HG03439 (cell line): Measurements from ENCODE around the gene MED22.
"Not testable (repeated sequence)": the region's sequence is repeated elsewhere in the genome, so short reads cannot be mapped to it uniquely, and the experiment has no call there.

Source experiments
- ATAC-seq: cut with Tn5 transposase; IDR thresholded peaks from one replicate; pipeline ENCODE4 v1.9.1; 2021; ENCODE audit warnings: mild to moderate bottlenecking, moderate library complexity; ENCODE audit not compliant: unreplicated experiment

The MED22 gene

DNA sequence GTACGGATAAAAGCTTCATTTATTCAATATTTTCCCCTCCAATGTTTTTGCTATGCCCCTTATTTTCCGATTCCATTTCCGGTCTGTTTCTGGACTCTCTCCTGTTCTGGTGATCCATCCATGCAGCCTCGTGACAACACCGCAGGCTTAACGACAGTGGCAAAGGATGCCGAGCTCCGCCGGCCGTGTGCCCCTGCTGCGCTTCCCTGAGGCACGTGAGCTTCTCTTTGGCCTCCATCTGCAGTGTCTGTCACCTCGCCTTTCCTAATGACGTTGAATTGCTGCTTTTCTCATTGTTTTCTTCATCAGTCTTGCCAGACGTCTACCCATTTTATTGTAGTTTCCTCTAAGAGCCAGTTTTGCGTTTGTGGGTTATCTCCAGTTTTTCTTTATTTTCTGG is 40.6 kb downstream of the MED22 start:
- no peak for ATAC-seq

DNA sequence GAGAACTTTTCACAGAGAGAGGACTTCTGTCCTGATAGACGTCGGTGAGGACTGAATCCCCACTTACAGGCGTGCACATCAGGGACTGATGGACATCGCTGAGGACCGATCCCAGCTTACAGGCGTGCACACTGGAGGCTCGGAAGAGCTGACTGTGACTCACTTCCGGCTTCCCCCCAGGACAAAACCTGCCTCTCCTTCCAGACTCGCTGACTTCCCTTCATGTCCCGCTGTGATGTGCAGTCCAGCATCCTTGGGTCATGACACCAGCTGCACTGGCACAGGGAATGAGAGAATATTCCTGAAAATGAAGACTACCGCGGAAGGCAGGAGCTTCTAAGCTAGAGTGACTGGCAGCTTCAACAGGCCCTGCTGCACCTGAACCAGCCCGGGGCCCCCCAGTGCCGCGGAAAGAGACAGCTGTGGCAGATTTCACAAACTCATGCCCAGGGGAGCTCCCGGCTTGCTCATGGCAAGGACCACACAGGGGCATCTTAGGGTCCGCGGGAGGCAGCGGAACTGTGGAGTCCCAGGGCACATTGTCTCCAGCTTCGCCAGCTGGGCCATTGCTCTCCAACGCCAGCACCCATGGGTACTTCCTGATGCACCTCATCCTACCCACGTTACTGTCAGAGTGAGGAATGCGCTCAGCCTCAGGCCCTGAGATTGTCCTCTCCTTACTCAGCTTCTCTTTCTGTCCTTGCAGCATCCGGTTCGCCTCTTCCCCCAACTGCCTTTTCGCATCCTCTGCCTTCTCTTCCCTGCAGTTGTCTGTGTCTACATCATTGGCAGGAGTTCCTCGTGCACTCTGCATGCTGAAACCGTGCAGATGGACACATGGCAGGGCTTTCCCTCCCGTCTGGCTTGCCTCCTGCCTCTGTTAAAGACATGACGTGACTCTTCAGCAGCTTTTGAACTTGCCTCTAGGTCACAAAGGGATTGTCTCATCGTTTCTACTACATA is 41.4 kb downstream of the MED22 start:
- no peak for ATAC-seq

DNA sequence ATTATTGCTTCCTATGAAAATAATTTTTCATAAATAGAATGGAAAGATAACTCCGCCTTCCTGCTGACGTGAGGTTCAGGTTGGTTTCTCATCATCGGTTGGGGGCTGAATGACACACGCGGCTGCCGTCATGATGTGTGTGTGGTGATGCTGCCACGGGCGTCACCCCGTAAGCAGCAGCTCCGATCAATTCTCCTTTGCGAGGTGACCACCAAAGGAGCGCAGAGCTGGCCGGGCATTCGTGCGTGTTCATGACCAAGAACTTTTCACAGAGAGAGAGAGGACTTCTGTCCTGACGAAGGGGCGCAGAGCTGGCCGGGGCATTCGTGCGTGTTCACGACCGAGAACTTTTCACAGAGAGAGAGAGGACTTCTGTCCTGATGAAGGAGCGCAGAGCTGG is 42.2 kb downstream of the MED22 start:
- no peak for ATAC-seq

DNA sequence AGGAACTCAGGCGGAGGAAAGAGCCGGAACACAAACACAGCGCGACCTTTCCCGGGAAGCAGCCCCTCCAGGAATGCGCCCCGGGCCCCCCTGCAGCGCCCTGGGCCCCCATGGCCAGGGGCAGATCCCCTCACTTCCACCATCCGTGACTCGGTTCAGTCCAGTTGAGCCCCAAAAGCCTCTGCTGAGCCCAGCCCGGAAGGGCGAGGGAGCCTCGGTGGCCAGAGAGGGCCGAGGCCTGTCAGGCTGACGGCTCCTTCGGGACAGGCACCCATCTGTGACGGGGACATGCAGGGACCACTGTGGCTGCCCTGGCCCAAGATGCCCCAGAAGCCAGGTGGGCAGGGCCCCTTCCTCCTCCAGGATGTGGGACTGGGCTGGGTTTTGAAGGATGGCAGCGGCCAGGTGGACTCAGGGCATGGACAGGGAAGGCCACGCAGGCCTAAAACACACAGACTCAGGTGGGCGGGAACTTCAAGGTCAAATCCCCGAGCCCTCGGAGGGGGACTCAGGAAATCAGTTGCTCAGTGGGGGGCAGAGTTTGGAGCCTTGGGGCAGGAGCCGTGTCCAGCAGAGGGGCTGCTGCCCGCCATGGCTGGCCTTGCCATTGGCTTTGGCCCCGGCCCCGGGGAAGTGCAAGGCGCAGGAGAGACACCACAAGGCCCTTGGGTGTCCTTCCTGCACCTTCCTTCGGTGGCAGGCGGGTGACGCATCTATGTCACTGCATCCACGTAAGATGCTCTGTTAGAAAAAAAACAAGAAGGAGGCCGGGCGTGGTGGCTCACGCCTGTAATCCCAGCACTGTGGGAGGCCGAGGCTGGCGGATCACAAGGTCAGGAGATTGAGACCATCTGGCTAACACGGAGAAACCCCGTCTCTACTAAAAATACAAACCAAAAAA is 43.2 kb downstream of the MED22 start:
- no peak for ATAC-seq

DNA sequence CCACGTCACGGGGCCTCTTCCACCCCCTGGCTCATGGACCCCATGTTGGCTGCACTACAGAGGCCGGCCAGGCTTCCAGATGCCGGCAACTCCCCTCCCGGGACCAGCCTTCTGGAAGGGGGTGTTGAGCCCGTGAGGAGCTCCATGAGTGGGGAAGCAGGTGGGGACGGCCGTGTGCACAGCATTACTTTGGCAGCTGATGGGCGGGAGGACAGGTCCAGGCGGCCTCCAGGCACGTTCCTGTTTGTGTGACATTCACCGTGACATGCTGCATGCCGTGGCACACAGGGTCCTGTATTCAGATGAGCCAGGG is 43.8 kb downstream of the MED22 start:
- ATAC-seq: no peak

DNA sequence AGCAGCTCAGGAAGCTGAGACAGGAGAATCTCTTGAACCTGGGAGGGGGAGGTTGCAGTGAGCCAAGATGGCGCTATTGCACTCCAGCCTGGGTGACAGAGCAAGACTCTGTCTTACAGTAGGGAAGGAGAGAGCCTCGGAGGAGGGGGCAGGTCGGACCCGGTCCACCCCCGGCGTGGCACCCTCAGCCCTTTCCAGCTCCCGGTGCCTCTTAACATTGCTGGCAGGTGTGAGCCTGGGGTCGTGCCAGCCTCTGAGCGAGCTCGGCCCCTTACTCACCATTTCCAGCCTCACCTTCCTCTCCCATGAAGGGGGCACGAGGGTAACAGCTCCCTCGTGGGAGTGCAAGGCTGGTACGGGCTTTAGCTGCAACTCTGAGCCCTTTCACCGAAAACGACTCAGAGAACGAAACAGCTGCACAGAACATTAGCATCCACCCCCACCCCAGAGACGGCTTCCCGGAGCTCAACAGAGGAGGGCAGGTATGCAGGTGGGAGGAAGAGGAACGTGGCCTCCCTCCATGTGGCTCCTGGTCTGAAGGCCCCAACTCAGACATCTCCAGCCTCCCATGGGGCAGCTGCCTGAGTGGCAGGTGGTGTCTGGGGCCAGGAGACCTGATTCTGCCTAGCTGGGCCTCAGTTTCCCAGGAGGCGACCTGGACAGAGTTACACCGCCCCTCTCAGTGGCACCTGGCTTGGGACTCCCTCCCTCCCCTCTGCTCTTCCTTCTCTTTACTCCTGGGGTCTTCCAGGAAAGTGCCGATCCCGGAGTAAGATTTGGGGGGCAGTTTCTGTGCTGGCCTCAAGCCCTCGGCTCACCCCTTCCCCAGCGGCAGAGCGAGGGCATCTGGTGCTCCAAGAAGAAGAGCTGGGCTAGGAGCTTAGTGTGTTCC is 44.4 kb downstream of the MED22 start:
- ATAC-seq: no peak

DNA sequence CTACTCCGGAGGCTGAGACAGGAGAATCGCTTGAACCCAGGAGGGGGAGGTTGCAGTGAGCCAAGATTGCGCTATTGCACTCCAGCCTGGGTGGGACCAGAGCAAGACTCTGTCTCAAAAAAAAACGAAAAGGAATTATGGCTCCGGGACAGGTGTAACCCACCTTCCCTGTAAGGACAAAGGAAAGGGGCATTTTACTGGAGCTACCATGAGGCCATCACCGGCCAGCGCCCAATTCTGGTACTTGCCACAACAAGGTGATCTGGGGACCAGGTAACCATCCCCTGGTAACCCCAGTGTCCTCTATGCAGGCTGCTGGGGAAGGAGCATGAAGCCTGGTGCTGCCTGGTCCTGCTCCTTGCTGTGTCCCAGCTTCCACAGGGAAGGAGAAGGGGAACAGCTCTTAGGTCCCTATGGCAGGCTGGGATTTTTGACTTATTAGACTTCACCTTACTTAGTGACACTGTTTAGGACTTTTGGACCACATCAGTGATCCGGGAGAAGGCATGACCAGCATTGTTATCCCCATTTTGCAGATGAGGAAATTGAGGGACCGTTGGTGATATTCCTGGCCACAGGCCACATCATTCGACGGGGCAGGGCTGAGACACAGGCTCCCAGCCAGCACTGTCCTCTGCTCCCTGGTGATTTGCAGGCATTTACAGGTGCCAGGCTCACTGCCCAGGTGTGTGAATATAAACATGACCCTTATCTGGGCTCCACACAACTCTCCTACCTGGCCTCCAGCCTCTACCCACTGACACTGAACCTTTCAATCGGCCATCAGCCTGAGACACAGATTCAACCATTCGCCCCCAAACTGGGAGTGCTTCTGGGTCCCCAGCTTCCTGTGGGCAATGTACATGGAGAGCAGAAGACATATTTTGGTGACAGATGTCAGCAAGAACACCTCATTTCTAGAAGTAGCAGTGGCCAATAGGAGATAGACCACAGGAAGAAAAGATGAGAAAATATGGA is 46.4 kb downstream of the MED22 start:
- ATAC-seq: no peak

DNA sequence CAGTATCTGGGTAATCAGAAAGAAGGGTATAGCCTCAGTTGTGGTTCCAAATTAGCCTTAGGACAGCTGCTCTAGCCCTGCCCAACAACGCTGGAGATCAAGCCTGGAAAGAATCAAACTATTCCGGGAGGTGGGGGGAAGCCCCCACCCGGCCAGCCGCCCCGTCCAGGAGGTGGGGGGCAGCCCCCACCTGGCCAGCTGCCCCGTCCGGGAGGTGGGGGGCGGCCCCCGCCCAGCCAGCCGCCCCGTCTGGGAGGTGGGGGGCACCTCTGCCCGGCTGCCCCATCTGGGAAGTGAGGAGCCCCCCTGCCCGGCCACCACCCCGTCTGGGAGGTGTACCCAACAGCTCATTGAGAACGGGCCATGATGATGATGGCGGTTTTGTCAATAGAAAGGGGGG is 47.9 kb downstream of the MED22 start:
- ATAC-seq: not testable (repeated sequence)

DNA sequence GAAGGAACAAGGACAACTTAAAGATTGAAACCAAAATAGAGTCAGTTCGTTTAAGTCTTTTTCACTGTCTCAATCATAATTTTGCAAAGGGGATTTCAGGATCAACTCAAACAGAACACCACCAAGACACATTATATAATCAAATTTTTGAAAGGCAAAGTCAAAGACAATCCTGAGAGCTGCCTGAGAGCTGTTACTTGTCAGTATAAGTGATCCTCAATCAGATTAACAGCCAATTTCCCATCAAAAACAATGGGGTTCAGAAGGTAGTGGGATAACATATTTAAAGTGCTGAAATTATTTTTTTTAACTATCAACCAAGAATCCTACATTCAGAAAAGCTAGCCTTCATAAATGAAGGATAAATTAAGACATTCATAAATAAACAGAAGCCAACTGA is 53.7 kb downstream of the MED22 start:
- no peak for ATAC-seq

DNA sequence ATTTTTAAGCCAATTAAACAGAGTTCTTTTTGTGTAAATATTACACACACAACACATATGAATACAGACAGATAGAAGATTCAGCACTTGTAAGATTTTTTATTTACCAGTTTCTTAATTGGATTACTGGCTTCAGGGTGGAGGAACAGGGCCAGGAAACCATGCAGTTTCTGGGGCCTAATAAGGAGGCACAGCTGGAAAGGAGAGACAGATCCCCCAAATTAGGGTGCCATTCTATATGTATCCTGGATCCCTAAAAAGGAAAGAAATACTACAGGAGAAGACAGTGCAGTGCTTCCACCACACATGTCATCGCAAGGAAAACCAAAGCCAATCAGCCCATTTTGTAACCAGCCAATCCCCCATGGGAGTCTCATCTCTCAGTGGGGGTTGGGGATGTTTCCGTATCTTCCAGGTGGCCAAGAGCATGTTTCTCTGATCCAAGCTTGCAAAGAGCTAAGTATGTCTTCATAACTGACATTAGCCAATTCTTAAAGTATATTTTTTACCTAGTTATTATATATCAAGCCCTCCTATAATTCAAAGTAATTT is 57.1 kb downstream of the MED22 start:
- ATAC-seq: no peak
